ENCODE measurements around the gene LBH. TPM values are rescaled to one million over a fixed set of nuclear protein-coding genes. Genes with fewer than 3 reads are reported as not detected.

Gene LBH
- total RNA-seq, 4 donors from 2014 or later: 14.9 to 41.1 (median 30.0) TPM

DNA sequence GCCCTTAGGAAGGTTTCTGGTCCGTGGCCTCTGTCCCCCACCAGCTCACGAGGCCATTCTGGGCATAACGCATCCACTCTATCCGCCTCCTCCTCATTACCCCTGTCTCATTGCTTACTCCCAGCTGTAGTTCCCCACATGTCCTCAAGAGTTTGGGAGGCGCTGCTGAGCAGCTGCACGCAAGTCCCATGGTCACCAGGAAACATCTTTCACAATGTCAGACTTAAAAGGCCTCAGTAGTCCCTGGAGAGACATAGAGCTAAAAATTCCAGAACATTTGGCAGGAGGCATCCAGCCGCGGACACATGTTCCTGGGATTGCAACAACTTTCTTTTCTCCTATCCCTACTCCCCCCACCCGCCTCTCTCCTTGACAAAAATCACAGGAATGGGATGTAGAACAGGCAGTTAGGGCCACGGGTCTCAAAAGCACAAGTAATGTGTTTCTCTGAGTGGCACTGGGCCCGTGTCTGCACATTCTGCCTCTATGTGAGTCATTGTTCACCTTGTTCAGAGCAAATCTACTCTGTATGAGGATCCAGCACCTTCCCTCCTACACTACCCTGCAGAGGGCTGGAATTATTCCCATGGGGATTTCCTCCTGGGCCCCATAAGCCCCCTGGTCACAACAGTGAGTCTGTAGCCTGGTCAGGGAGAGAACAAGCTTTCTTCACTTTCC is 8.1 kb downstream of the LBH start:
- Histone ChIP-seq H3K36me3 (peaks cover 5% of the 10 kb centered on the region), H3K27ac (peak overlapping the region; percentile 79), H3K4me1 (peaks cover 42% of the 10 kb centered on the region), H3K27me3 (no peaks in the 10 kb centered on the region), H3K4me3 (no peak overlapping the region), H3K9me3 (no peaks in the 10 kb centered on the region)
- DNase-seq (ENCODE audit: low spot score in 2 of 2): peak; percentile 87 to 88
- WGBS: 59% methylated on average over 11 of the region's 11 CpGs
- TF ChIP-seq POLR2AphosphoS5 (IDR thresholded peaks at IDR 0.05) (peak; percentile 22 to 92 (median 75)), EP300 (IDR thresholded peaks at IDR 0.05) (no peak), POLR2A (IDR thresholded peaks at IDR 0.05) (no peak)
- TF ChIP-seq, protein P1, sequence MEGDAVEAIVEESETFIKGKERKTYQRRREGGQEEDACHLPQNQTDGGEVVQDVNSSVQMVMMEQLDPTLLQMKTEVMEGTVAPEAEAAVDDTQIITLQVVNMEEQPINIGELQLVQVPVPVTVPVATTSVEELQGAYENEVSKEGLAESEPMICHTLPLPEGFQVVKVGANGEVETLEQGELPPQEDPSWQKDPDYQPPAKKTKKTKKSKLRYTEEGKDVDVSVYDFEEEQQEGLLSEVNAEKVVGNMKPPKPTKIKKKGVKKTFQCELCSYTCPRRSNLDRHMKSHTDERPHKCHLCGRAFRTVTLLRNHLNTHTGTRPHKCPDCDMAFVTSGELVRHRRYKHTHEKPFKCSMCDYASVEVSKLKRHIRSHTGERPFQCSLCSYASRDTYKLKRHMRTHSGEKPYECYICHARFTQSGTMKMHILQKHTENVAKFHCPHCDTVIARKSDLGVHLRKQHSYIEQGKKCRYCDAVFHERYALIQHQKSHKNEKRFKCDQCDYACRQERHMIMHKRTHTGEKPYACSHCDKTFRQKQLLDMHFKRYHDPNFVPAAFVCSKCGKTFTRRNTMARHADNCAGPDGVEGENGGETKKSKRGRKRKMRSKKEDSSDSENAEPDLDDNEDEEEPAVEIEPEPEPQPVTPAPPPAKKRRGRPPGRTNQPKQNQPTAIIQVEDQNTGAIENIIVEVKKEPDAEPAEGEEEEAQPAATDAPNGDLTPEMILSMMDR (IDR thresholded peaks at IDR 0.05): peak; percentile 95 to 97

DNA sequence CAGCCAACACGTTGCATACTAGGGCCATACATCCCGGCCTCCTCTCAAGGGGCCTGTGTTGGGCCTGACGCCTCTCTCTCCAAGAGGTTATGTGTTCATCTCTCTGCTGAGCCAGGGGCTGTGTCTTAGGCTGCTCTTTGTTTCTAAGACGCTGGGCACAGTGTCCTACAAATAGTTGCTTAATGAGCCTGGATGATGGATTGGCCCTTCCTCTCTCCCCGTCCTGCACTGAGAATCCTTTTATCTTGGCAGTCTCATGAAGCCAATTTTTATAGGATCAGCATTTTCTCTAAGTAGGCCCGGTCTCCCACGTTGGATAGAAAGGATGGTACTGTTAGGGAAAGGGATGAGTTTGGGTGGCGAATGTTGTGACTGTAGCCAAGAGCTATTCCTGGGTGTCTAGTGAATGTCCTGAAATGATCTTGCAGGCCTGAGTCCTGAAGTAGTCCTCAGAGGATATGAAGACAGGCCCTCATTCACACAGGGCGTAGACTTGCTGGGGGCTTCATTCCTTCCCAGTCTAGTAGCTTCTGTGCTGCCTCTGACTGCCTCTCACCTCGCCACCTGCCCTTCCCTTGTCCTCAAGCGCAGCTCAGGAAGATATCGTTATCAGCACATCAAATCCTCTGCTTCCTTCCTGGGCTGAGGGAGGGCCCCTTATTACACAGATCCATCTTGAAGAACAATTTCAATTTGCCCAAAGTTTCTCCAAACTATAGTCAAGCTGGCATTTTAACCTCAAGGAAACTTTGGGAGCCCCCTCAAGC is 8.8 kb downstream of the LBH start:
- H3K36me3 ChIP-seq: peaks cover 5% of the 10 kb centered on the region
- no peak overlapping the region for H3K4me3 ChIP-seq
- H3K27ac ChIP-seq: peak overlapping the region; percentile 79
- H3K9me3 ChIP-seq: no peaks in the 10 kb centered on the region
- H3K27me3 ChIP-seq: no peaks in the 10 kb centered on the region
- WGBS: 64% methylated on average over 12 of the region's 12 CpGs
- H3K4me1 ChIP-seq: peaks cover 39% of the 10 kb centered on the region
- TF ChIP-seq POLR2AphosphoS5 (IDR thresholded peaks at IDR 0.05) (no peak), EP300 (IDR thresholded peaks at IDR 0.05) (no peak)
- TF ChIP-seq, protein P1 (IDR thresholded peaks at IDR 0.05): no peak
- no peak for DNase-seq (ENCODE audit: low spot score in 2 of 2)

DNA sequence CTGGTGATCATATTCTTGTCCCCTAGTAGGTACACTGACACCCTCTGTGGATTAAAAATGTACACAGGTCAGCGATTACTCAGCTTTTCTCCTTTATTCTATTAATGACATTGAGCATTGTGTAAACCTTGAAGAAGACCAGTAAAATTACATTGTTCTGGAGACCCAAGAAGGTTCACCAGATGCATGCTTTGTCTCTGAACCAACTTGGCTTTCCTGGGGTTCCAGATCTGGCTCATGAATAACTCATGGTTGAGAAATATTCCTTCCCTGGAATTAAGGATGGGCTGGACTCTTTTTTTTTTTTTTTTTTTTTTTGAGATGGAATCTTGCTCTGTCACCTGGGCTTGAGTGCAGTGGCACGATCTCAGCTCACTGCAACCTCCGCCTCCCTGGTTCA is 11.9 kb downstream of the LBH start:
- no peak overlapping the region for H3K27ac ChIP-seq
- H3K9me3 ChIP-seq: no peaks in the 10 kb centered on the region
- DNase-seq (ENCODE audit: low spot score in 2 of 2): no peak
- TF ChIP-seq POLR2A (IDR thresholded peaks at IDR 0.05) (no peak), EP300 (IDR thresholded peaks at IDR 0.05) (no peak), POLR2AphosphoS5 (IDR thresholded peaks at IDR 0.05) (no peak)
- TF ChIP-seq, protein P1 (IDR thresholded peaks at IDR 0.05): no peak
- H3K36me3 ChIP-seq: peaks cover 3% of the 10 kb centered on the region
- peaks cover 21% of the 10 kb centered on the region for H3K4me1 ChIP-seq
- WGBS: 92% methylated on average over 3 of the region's 3 CpGs
- no peaks in the 10 kb centered on the region for H3K27me3 ChIP-seq
- H3K4me3 ChIP-seq: no peak overlapping the region

DNA sequence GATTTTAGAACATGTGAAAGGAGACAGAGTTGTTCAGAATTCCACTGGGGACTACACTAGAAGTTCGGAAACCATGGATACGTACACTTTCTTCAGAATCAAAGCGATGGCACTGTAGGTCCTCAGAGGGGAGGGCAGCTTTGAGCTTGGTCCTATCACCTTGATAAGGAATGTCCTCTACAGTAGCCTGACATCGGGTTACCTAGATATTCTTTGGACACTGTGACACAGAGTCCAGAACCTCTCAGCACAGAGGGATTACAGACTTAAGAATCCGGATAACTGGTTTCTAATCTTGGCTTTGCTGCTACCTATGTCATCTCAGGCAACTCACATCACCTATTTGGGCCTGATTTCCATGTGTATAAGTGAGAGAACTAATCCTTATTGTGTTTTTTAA is 14.0 kb downstream of the LBH start:
- H3K27ac ChIP-seq: no peak overlapping the region
- no peak for DNase-seq (ENCODE audit: low spot score in 2 of 2)
- no peak overlapping the region for H3K4me3 ChIP-seq
- H3K27me3 ChIP-seq: no peaks in the 10 kb centered on the region
- peaks cover 12% of the 10 kb centered on the region for H3K4me1 ChIP-seq
- no peaks in the 10 kb centered on the region for H3K9me3 ChIP-seq
- H3K36me3 ChIP-seq: peaks cover 3% of the 10 kb centered on the region
- WGBS: 95% methylated on average over 5 of the region's 5 CpGs
- no peak for TF ChIP-seq POLR2A (IDR thresholded peaks at IDR 0.05)
- TF ChIP-seq EP300 (IDR thresholded peaks at IDR 0.05): no peak
- TF ChIP-seq POLR2AphosphoS5 (IDR thresholded peaks at IDR 0.05): no peak
- TF ChIP-seq, protein P1 (IDR thresholded peaks at IDR 0.05): no peak

DNA sequence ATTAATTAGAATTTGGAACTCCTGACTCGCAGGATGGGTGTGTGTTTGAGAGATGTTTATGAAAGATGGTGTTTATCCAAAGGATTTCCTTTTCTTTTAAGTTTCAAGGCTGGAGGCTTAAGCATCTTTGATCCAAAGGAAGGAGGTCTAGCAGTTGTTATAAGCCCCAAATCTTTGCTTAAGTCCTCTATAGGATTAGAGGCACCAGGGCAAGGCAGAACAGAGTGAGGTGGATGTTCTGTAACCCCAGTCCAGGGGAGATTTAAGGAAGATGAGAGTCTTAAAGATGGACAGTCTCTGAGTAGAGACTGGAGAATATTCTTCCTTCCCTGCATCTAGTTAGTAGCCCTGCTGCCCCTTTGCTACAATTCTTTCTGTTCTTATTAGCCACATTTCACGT is 17.5 kb downstream of the LBH start:
- H3K27me3 ChIP-seq: no peaks in the 10 kb centered on the region
- 66% methylated on average over 2 of the region's 2 CpGs for WGBS
- DNase-seq (ENCODE audit: low spot score in 2 of 2): no peak
- H3K9me3 ChIP-seq: no peaks in the 10 kb centered on the region
- no peaks in the 10 kb centered on the region for H3K36me3 ChIP-seq
- H3K4me1 ChIP-seq: peaks cover 28% of the 10 kb centered on the region
- no peak overlapping the region for H3K27ac ChIP-seq
- TF ChIP-seq POLR2AphosphoS5 (IDR thresholded peaks at IDR 0.05) (no peak), EP300 (IDR thresholded peaks at IDR 0.05) (no peak), POLR2A (IDR thresholded peaks at IDR 0.05) (no peak)
- TF ChIP-seq, protein P1 (IDR thresholded peaks at IDR 0.05): no peak
- no peak overlapping the region for H3K4me3 ChIP-seq
